SK-N-MC (cell line): Measurements from ENCODE around the gene FHOD3.
"Not testable (repeated sequence)": the region's sequence is repeated elsewhere in the genome, so short reads cannot be mapped to it uniquely, and the experiment has no call there.

Experiments used
- DNase-seq: peaks from one replicate; pipeline ENCODE4 v3.0.0-alpha.2; 2011; ENCODE audit warnings: low read depth, low spot score
- H3K27ac ChIP-seq: fragments of 200-600 bp; sonication (generic); 2 replicates; pipeline ENCODE4 v1.5.1; 2016; ENCODE audit warnings: mixed run types
- H3K36me3 ChIP-seq: fragments of 200-600 bp; sonication (generic); 2 replicates; pipeline ENCODE4 v1.6.1; 2017; ENCODE audit warnings: antibody characterized with exemption, low read length, mixed read lengths; ENCODE audit not compliant: insufficient read depth
- H3K4me3 ChIP-seq: fragments of 200-600 bp; sonication (generic); 2 replicates; pipeline ENCODE4 v1.5.1; 2016
- H3K9ac ChIP-seq: fragments of 200-600 bp; sonication (generic); 2 replicates; pipeline ENCODE4 v1.8.0; 2017; ENCODE audit warnings: mixed run types, mixed read lengths; ENCODE audit not compliant: insufficient read length
- H3K9me3 ChIP-seq: fragments of 200-600 bp; sonication (generic); 2 replicates; pipeline ENCODE4 v1.6.1; 2017; ENCODE audit warnings: low read depth, mild to moderate bottlenecking, antibody characterized with exemption, low read length, moderate library complexity, mixed read lengths
- EZH2 ChIP-seq: fragments of 200-600 bp; sonication (generic); IDR thresholded peaks from one replicate; pipeline ENCODE4 v1.6.1; 2017; ENCODE audit warnings: antibody characterized with exemption
- FOXP2 ChIP-seq: optimal IDR thresholded peaks from 2 replicates; pipeline ENCODE3; 2011; ENCODE audit warnings: mild to moderate bottlenecking, moderate library complexity; ENCODE audit not compliant: insufficient read depth; ENCODE audit errors: extremely low read length, control extremely low read depth
- POLR2AphosphoS5 ChIP-seq: IDR thresholded peaks from 2 replicates; pipeline ENCODE4 v1.6.1; 2012; ENCODE audit warnings: mild to moderate bottlenecking, low read depth, low read length, borderline replicate concordance

Gene FHOD3

DNA sequence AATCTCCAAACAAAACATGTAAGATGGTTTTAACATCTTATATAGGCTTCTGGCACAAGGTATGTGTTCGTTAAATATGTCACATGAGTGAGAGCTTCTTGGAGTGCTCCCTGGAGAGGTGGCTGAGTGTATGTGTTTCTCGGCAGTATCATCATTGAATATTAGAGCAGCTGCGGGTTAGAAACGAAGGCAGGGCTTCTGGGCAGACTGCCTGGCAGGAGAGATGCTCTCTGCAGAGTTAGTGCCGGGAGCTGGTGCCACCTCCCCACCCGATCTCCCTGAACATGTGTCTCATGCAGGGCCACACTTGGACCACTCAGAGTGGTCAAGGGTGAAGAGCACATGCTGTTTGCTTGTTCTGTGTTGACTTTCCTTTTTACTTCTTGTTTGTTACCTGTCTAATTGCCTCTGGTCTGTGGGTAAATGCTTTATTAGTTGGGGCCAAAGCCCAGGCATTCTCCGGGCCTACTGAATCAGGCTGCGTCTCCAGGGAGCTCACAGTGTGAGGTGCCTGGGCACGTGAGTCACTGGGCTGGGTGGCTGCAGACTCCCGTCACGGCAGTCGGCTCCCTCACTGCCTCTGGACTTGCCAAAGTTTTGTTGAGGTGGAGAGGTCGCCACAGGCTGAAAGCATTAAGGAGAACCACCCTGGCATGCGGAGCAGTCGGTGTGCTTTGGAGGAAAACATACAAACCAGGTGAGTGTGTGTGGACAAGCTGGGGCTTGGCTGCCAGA lies 246.6 kb downstream of the FHOD3 start:
- DNase-seq = no peak
- no peak for TF ChIP-seq POLR2AphosphoS5
- no peak for TF ChIP-seq EZH2
- no peak for TF ChIP-seq FOXP2
- no peak overlapping the region for H3K9ac ChIP-seq
- no peak overlapping the region for H3K27ac ChIP-seq
- no peaks in the 10 kb centered on the region for H3K9me3 ChIP-seq
- H3K4me3 ChIP-seq = no peak overlapping the region
- no peaks in the 10 kb centered on the region for H3K36me3 ChIP-seq

DNA sequence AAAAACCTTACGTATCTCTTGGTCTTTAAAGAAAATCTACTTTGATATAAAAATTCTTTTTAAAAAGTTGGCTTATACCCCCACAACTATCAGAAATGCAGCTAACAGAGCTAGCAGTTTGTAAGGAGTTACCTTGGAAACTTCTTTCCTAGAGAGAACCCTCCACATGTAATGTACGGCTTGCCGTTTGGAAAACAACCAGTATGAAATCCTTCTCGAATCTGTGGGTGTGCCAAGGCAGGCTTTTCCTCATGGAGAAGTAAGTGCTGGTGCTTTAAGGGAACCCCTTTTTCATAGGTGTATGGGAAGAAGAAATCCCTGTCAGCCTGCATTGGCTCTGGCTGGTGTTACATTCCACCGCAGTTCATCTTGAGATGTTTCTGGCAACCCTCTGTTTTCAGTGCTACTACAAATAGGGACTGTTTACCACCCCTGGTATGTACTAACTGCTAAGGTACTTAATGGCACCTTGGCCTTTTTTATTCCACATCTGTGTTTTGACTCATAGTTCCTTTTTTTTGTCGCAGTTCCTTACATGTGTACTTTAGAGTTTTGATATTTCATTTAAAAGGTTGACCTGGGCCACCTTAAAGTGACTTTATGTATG lies 248.4 kb downstream of the FHOD3 start:
- Histone ChIP-seq H3K9me3 (no peaks in the 10 kb centered on the region), H3K36me3 (no peaks in the 10 kb centered on the region), H3K4me3 (no peak overlapping the region), H3K9ac (no peak overlapping the region), H3K27ac (no peak overlapping the region)
- DNase-seq = no peak
- no peak for TF ChIP-seq FOXP2

DNA sequence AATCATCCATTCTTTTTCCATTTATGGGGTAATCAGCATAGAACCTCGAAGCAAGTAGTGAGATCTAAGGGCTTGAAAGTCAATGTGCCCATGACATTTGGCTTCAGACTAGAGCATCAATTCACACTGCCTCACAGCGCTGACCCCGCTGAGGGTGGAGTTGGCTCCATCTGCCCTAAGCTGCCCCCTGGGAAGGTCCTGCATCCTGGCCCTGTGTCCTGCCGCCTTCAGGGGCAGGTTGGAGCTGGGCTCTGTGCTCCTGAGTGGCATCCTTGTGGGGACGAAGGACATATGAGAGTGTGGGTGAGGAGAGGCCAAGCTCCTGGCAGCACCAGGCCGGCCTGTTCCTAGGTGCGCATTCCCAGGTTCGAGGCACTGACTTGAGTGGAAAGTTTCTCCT lies 249.4 kb downstream of the FHOD3 start:
- no peaks in the 10 kb centered on the region for H3K36me3 ChIP-seq
- no peak for TF ChIP-seq EZH2
- TF ChIP-seq POLR2AphosphoS5 = no peak
- no peak for TF ChIP-seq FOXP2
- no peak overlapping the region for H3K4me3 ChIP-seq
- no peak overlapping the region for H3K9ac ChIP-seq
- DNase-seq = no peak
- H3K9me3 ChIP-seq = no peaks in the 10 kb centered on the region
- H3K27ac ChIP-seq = no peak overlapping the region

DNA sequence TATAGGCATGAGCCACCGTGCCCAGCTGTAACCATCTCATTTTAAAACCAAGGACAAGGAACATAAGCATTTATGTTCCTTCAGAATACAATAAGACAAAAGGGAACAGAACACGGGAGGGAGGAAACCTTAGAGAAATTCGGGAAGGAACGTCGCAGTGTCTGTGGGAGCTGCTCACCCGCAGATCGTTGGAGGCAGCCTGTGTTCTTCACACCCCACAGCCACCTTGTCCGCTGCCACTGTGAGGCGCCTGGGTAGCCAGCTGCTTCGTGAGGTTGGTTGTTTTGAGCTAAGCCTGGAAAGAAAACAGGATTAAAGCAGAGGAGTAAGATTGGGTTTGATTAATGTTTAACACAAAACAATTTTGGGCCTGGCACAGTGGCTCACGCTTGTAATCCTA lies 250.0 kb downstream of the FHOD3 start:
- Histone ChIP-seq H3K36me3 (no peaks in the 10 kb centered on the region), H3K27ac (no peak overlapping the region), H3K9ac (no peak overlapping the region), H3K9me3 (no peaks in the 10 kb centered on the region), H3K4me3 (no peak overlapping the region)
- no peak for TF ChIP-seq EZH2
- TF ChIP-seq FOXP2 = no peak
- TF ChIP-seq POLR2AphosphoS5 = no peak
- DNase-seq = no peak

DNA sequence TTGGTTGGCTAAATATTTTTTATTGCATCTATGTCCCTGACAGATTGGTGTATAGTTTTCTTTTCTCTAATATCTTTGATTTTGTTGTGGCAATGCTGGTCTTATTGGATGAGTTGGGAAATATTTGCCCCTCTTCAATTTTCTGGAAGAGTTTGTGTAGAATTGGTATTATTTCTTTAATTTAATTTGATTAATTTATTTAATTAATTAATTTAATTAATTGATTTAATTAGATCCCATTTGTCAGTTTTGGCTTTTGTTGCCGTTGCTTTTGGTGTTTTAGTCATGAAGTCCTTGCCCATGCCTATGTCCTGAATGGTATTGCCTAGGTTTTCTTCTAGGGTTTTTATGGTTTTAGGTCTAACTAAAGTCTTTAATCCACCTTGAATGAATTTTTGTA lies 253.8 kb downstream of the FHOD3 start:
- not testable (repeated sequence) for H3K36me3 ChIP-seq, H3K27ac ChIP-seq, DNase-seq

DNA sequence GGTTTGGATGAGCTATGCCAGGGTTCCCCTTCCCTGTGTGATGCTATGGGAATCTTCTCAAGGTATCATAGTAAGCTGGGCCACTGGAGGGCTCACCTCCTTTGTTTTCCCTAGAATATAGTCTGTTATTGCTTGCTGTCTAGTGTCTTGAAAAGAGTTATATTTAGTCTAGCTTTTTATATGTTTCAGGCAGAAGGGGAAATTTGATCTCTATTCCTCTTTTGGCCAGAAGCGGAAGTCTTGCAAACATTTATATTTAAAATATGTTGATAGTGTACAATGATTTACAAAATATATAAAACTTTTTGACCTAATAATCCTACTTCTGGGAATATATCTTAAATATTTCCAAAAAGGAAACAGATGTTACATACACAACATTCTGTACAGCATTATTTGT lies 260.7 kb downstream of the FHOD3 start:
- no peak for DNase-seq
- no peak overlapping the region for H3K27ac ChIP-seq
- no peak for TF ChIP-seq EZH2
- TF ChIP-seq FOXP2 = no peak
- TF ChIP-seq POLR2AphosphoS5 = no peak
- H3K36me3 ChIP-seq = no peaks in the 10 kb centered on the region
- H3K4me3 ChIP-seq = no peak overlapping the region
- H3K9ac ChIP-seq = no peak overlapping the region
- no peaks in the 10 kb centered on the region for H3K9me3 ChIP-seq

More for the DNA sequence above, 253.8 kb downstream of the FHOD3 start:
- not testable (repeated sequence) for H3K9me3 ChIP-seq, H3K4me3 ChIP-seq, H3K9ac ChIP-seq

DNA sequence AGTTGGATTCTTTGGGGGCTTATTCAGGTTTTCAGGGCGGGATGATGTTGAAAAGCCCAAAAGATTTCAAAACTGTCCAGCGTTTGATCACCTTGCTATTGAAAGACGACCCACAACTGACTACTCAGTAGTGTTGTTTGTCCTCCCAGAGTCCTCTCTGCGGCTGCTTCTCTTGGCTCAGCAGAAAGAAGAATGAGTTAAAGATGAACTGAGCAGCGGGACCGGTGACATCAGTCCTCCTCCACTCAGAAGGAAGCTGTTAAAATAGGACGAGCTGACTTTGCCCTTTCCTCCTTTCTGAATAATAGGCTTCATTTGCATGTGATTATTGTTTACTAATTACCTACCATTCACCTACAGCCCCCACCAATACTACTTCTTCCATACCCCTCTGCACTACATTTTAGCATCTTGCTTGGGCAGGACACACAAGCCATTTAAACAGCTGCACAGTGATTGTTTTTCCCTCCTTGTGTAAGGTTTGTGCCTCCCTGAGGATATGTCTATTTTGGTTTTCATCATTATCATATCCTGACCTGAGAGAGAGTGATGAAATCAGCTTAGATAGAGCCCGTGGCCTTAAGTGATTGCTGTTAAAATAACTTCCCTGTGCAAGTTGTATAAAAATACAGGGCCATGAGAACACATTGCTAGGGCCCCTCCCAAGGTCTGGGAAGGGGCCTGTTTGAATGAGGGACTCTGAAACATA lies 261.8 kb downstream of the FHOD3 start:
- Histone ChIP-seq H3K4me3 (no peak overlapping the region), H3K9me3 (no peaks in the 10 kb centered on the region), H3K9ac (no peak overlapping the region), H3K36me3 (no peaks in the 10 kb centered on the region), H3K27ac (no peak overlapping the region)
- TF ChIP-seq FOXP2 (no peak), EZH2 (no peak), POLR2AphosphoS5 (no peak)
- DNase-seq = no peak

DNA sequence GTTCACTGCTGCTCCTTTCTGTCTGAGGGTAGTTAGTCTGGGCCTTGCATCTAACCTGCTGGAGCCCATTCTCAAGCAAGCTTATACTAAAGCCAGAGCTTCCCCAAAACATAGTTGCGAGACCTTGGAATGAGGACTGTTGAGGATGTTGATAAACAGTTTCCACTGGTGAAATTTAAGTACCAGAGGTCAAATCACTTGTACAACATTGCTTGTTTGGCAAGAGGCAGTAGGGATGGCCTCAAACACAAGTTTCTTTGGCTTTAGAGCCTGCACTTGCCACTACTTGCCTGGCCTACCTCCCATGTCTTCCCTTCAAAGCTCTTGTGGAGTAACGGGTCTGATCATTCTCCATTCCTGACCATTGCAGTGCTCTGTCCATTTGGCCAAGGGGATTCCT lies 262.7 kb downstream of the FHOD3 start:
- H3K27ac ChIP-seq = no peak overlapping the region
- H3K9ac ChIP-seq = no peak overlapping the region
- no peak for DNase-seq
- no peak overlapping the region for H3K4me3 ChIP-seq
- TF ChIP-seq EZH2 = no peak
- no peak for TF ChIP-seq FOXP2
- no peak for TF ChIP-seq POLR2AphosphoS5
- no peaks in the 10 kb centered on the region for H3K36me3 ChIP-seq
- H3K9me3 ChIP-seq = no peaks in the 10 kb centered on the region

DNA sequence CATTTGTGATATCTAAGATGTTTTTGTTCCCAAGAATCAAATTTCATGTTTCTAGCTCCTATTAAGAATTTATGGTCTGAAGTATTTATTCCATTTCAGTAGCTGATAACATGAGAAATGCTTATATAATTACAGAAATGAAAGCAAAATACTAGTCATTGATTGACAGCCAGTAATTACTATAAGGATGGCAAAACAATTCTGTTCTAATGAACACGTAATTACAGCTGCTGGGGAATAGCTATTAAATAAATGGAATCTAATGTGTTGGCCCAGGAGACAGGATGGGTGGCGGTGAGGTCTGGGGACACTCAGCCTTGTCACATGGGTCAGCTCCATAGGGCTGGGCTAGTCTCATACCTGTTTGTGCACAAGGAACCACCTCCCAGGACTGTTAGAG lies 263.5 kb downstream of the FHOD3 start:
- TF ChIP-seq FOXP2 (no peak), EZH2 (no peak), POLR2AphosphoS5 (no peak)
- H3K27ac ChIP-seq = no peak overlapping the region
- no peaks in the 10 kb centered on the region for H3K9me3 ChIP-seq
- no peak overlapping the region for H3K9ac ChIP-seq
- H3K4me3 ChIP-seq = no peak overlapping the region
- no peak for DNase-seq
- H3K36me3 ChIP-seq = no peaks in the 10 kb centered on the region
